HepG2 (cell line): ENCODE measurements around the gene CD4. TPM values are rescaled to one million over a fixed set of nuclear protein-coding genes. Genes with fewer than 3 reads are reported as not detected.

ENCODE experiments used
- ATF7-NPFF ChIP-seq: sonication (generic); formaldehyde crosslinking; IDR thresholded peaks from 2 replicates; pipeline ENCODE4 v1.8.1; 2023; ENCODE audit warnings: mild to moderate bottlenecking, low read depth, missing genetic modification reagents, moderate library complexity
- MTA1 ChIP-seq: sonication (generic); formaldehyde crosslinking; IDR thresholded peaks from 2 replicates; pipeline ENCODE4 v1.4.0; 2020; ENCODE audit warnings: missing genetic modification reagents, mild to moderate bottlenecking, borderline replicate concordance
- MTF2 ChIP-seq: sonication (generic); formaldehyde crosslinking; IDR thresholded peaks from 2 replicates; pipeline ENCODE4 v1.5.0; 2020; ENCODE audit warnings: missing genetic modification reagents, borderline replicate concordance
- NFKBIZ ChIP-seq: IDR thresholded peaks from 2 replicates; pipeline ENCODE4 v1.6.1; 2018; ENCODE audit warnings: missing genetic modification reagents, missing compliant biosample characterization
- NPAS2 ChIP-seq: sonication (generic); formaldehyde crosslinking; IDR thresholded peaks from 2 replicates; pipeline ENCODE4 v1.8.0; 2022; ENCODE audit warnings: mild to moderate bottlenecking, missing genetic modification reagents, borderline replicate concordance
- SP2 ChIP-seq: sonication (generic); formaldehyde crosslinking; IDR thresholded peaks from 2 replicates; pipeline ENCODE4 v1.5.1; 2020; ENCODE audit warnings: mild to moderate bottlenecking, missing genetic modification reagents
- SRF ChIP-seq: IDR thresholded peaks from 2 replicates; pipeline ENCODE4 v1.6.1; 2011; ENCODE audit warnings: mild to moderate bottlenecking, low read depth, low read length, moderate library complexity
- ZFP82 ChIP-seq: sonication (generic); formaldehyde crosslinking; IDR thresholded peaks from 2 replicates; pipeline ENCODE4 v1.5.1; 2020; ENCODE audit warnings: mild to moderate bottlenecking, missing genetic modification reagents, borderline replicate concordance
- ZFX ChIP-seq: sonication (generic); formaldehyde crosslinking; IDR thresholded peaks from 2 replicates; pipeline ENCODE4 v1.4.0; 2020; ENCODE audit warnings: mild to moderate bottlenecking, low read depth, missing genetic modification reagents, moderate library complexity
- ZNF24 ChIP-seq: fragments of 450-650 bp; IDR thresholded peaks from 2 replicates; pipeline ENCODE4 v1.6.1; 2017; ENCODE audit warnings: antibody characterized with exemption, mild to moderate bottlenecking
- ZNF350 ChIP-seq: sonication (generic); formaldehyde crosslinking; IDR thresholded peaks from 2 replicates; pipeline ENCODE4 v1.4.0; 2020; ENCODE audit warnings: mild to moderate bottlenecking, low read depth, missing genetic modification reagents, borderline replicate concordance
- ZNF549 ChIP-seq: sonication (generic); formaldehyde crosslinking; IDR thresholded peaks from 2 replicates; pipeline ENCODE4 v1.5.0; 2020; ENCODE audit warnings: missing genetic modification reagents
- ZNF567 ChIP-seq: sonication (generic); formaldehyde crosslinking; IDR thresholded peaks from 2 replicates; pipeline ENCODE4 v1.8.1; 2023; ENCODE audit warnings: mild to moderate bottlenecking, missing genetic modification reagents, borderline replicate concordance
- ZNF788 ChIP-seq: sonication (generic); formaldehyde crosslinking; IDR thresholded peaks from 2 replicates; pipeline ENCODE4 v1.5.0; 2020; ENCODE audit warnings: mild to moderate bottlenecking, missing genetic modification reagents, borderline replicate concordance
- polyA plus RNA-seq, 8 experiments: library from polyadenylated mRNA; depleted of rRNA in 3 of 8; stranded (reverse) in 7 of 8; unstranded in 1 of 8; fragments of >200 nt; fragmentation: Illumina TruSeq in 4 of 8; extraction: Trizol in 4 of 8; gene quantifications; 2 replicates each; pipeline versions ENCODE4 v1.2.1 to v1.2.3, GENCODE V29; 2011 to 2016; ENCODE audit warnings: low read depth in 4 of 8, missing spikeins in 1 of 8, mixed read lengths in 1 of 8; ENCODE audit not compliant: insufficient read depth in 1 of 8
- total RNA-seq, 5 experiments: library from RNA; depleted of rRNA; stranded (reverse); fragments of >200 nt; fragmentation: Illumina TruSeq; extraction: Trizol; gene quantifications; 2 replicates each; pipeline ENCODE4 v1.2.3, GENCODE V29; 2016; ENCODE audit warnings: low read depth in 1 of 5
- TF ChIP-seq, protein P1 (sequence below), 2 experiments: IDR thresholded peaks; 2 replicates each; pipeline ENCODE4 v1.6.1; 2011 to 2012; ENCODE audit warnings: low read length in 2 of 2, borderline replicate concordance in 1 of 2, low read depth in 1 of 2, mild to moderate bottlenecking in 1 of 2, moderate library complexity in 1 of 2
- TF ChIP-seq, protein P2 (sequence below): sonication (generic); formaldehyde crosslinking; IDR thresholded peaks from 2 replicates; pipeline ENCODE4 v1.5.0; 2020; ENCODE audit warnings: mild to moderate bottlenecking, missing genetic modification reagents, borderline replicate concordance
- TF ChIP-seq, protein P3 (sequence below): sonication (generic); formaldehyde crosslinking; IDR thresholded peaks from 2 replicates; pipeline ENCODE4 v1.5.0; 2020; ENCODE audit warnings: mild to moderate bottlenecking, missing genetic modification reagents, moderate library complexity
- TF ChIP-seq, protein P4 (sequence below): sonication (generic); formaldehyde crosslinking; IDR thresholded peaks from 2 replicates; pipeline ENCODE4 v1.8.0; 2022; ENCODE audit warnings: mild to moderate bottlenecking, missing genetic modification reagents, moderate library complexity

Gene CD4
- total and polyA plus RNA-seq, 2 of the 13 experiments (the other 11 are each of a cell fraction or from before 2014, with no cell fraction given) = 0.07 to 0.95 TPM

DNA sequence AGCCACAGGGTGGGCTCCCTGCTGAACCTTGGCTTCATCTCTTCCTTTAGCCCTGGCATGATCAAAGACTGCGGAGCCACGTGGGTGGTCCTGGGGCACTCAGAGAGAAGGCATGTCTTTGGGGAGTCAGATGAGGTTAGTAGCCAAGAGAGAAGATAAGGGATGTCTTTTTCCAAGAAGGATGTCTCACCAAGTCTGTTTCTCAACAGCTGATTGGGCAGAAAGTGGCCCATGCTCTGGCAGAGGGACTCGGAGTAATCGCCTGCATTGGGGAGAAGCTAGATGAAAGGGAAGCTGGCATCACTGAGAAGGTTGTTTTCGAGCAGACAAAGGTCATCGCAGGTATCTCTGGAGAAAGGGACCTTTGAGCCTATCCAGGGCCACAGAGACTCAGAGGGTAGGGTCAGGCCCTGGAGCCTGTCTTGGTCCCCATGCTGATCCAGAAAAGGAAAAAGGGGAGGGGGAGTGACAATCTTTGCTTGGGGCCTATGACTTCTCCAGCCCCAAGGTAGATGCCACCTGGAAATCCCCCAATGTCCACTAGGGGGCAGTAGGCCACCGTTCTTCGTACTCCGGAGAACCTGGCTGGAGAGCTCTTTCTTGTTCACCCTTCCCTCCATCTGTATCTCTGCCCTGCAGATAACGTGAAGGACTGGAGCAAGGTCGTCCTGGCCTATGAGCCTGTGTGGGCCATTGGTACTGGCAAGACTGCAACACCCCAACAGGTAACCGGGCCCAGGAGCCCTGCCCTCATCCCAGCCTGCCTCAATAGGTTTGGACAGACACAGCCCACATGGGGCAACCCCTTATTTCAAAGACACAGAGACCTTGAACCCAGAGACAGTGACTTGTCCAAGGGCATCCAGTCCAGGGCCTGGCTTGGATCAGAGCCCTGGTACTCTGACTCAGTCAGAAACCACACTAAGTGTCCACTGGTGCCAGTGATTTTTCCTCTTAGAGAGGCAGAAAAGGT is 80.0 kb downstream of the CD4 start (continued):
- TF ChIP-seq, protein P1, sequence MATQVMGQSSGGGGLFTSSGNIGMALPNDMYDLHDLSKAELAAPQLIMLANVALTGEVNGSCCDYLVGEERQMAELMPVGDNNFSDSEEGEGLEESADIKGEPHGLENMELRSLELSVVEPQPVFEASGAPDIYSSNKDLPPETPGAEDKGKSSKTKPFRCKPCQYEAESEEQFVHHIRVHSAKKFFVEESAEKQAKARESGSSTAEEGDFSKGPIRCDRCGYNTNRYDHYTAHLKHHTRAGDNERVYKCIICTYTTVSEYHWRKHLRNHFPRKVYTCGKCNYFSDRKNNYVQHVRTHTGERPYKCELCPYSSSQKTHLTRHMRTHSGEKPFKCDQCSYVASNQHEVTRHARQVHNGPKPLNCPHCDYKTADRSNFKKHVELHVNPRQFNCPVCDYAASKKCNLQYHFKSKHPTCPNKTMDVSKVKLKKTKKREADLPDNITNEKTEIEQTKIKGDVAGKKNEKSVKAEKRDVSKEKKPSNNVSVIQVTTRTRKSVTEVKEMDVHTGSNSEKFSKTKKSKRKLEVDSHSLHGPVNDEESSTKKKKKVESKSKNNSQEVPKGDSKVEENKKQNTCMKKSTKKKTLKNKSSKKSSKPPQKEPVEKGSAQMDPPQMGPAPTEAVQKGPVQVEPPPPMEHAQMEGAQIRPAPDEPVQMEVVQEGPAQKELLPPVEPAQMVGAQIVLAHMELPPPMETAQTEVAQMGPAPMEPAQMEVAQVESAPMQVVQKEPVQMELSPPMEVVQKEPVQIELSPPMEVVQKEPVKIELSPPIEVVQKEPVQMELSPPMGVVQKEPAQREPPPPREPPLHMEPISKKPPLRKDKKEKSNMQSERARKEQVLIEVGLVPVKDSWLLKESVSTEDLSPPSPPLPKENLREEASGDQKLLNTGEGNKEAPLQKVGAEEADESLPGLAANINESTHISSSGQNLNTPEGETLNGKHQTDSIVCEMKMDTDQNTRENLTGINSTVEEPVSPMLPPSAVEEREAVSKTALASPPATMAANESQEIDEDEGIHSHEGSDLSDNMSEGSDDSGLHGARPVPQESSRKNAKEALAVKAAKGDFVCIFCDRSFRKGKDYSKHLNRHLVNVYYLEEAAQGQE (IDR thresholded peaks at IDR 0.05; ENCODE audit: borderline replicate concordance in 1 of 2, low read depth in 1 of 2, low read length in 2 of 2) = no peak
- TF ChIP-seq SRF = no peak
- TF ChIP-seq ZNF24 = no peak
- TF ChIP-seq NPAS2 (CRISPR knock-in tag) = no peak
- TF ChIP-seq MTF2 = no peak
- 0 out of 2 replicates have a peak, but pooled peaks have one; percentile 28 for TF ChIP-seq MTA1 (CRISPR knock-in tag)
- TF ChIP-seq ZNF350 (CRISPR knock-in tag) = peak; percentile 47; the same call in 1 of the 2 replicates
- TF ChIP-seq ZFX = 0 out of 2 replicates have a peak, but pooled peaks have one; percentile 41
- TF ChIP-seq, protein P2, sequence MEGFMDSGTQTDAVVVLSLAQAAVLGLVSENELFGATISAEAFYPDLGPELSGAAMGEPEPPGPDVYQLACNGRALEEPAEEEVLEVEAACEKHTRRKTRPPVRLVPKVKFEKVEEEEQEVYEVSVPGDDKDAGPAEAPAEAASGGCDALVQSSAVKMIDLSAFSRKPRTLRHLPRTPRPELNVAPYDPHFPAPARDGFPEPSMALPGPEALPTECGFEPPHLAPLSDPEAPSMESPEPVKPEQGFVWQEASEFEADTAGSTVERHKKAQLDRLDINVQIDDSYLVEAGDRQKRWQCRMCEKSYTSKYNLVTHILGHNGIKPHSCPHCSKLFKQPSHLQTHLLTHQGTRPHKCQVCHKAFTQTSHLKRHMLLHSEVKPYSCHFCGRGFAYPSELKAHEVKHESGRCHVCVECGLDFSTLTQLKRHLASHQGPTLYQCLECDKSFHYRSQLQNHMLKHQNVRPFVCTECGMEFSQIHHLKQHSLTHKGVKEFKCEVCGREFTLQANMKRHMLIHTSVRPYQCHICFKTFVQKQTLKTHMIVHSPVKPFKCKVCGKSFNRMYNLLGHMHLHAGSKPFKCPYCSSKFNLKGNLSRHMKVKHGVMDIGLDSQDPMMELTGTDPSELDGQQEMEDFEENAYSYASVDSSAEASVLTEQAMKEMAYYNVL (CRISPR knock-in tag) = no peak
- no peak for TF ChIP-seq ZNF549 (CRISPR knock-in tag)
- no peak for TF ChIP-seq ZNF567 (CRISPR knock-in tag)
- TF ChIP-seq, protein P3, sequence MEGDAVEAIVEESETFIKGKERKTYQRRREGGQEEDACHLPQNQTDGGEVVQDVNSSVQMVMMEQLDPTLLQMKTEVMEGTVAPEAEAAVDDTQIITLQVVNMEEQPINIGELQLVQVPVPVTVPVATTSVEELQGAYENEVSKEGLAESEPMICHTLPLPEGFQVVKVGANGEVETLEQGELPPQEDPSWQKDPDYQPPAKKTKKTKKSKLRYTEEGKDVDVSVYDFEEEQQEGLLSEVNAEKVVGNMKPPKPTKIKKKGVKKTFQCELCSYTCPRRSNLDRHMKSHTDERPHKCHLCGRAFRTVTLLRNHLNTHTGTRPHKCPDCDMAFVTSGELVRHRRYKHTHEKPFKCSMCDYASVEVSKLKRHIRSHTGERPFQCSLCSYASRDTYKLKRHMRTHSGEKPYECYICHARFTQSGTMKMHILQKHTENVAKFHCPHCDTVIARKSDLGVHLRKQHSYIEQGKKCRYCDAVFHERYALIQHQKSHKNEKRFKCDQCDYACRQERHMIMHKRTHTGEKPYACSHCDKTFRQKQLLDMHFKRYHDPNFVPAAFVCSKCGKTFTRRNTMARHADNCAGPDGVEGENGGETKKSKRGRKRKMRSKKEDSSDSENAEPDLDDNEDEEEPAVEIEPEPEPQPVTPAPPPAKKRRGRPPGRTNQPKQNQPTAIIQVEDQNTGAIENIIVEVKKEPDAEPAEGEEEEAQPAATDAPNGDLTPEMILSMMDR (CRISPR knock-in tag) = peak; percentile 91
- no peak for TF ChIP-seq SP2
- TF ChIP-seq NFKBIZ (CRISPR knock-in tag) = no peak
- 0 out of 2 replicates have a peak, but pooled peaks have one; percentile 35 for TF ChIP-seq ZNF788 (CRISPR knock-in tag)
- TF ChIP-seq, protein P4, sequence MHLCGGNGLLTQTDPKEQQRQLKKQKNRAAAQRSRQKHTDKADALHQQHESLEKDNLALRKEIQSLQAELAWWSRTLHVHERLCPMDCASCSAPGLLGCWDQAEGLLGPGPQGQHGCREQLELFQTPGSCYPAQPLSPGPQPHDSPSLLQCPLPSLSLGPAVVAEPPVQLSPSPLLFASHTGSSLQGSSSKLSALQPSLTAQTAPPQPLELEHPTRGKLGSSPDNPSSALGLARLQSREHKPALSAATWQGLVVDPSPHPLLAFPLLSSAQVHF (CRISPR knock-in tag) = no peak
- no peak for TF ChIP-seq ZFP82 (CRISPR knock-in tag)
- TF ChIP-seq ATF7-NPFF (CRISPR knock-in tag) = no peak
